ENCODE results near the gene EDN3. TPM values are rescaled to one million over a fixed set of nuclear protein-coding genes. Genes with fewer than 3 reads are reported as not detected.

The EDN3 gene
- total and polyA plus RNA-seq, 2 donors (not counting 3 experiments of a cell fraction or from before 2014, with no cell fraction given) = not detected

- Histone ChIP-seq H3K9me1 (replicated peaks; ENCODE audit: control insufficient read depth, extremely low read depth, insufficient read depth, low read length) (no peaks in the 10 kb centered on the region), H3K9ac (replicated peaks; ENCODE audit: extremely low read depth, insufficient read depth, low read length) (no peak overlapping the region), H4K20me1 (replicated peaks; ENCODE audit: control insufficient read depth, extremely low read depth, insufficient read depth, low read length) (no peaks in the 10 kb centered on the region), H3K79me2 (ENCODE audit: control insufficient read depth, insufficient read depth, low read length) (no peaks in the 10 kb centered on the region), H3K36me3 (ENCODE audit: control insufficient read depth in 2 of 2, extremely low read depth in 1 of 2, insufficient read depth in 2 of 2, low read length in 2 of 2) (no peaks in the 10 kb centered on the region), H3K4me1 (ENCODE audit: control insufficient read depth, extremely low read depth, insufficient read depth, low read length) (no peaks in the 10 kb centered on the region), H3K27me3 (ENCODE audit: control insufficient read depth in 2 of 2, insufficient read depth in 2 of 2, low read length in 2 of 2) (no peaks in the 10 kb centered on the region), H3K4me3 (replicated peaks in 1 of 3; ENCODE audit: insufficient read depth in 1 of 3, low read depth in 1 of 3, low read length in 3 of 3) (no peak overlapping the region), H2AFZ (ENCODE audit: low read depth, low read length) (no peak overlapping the region), H3K4me2 (ENCODE audit: insufficient read depth, low read length) (no peak overlapping the region), H3K9me3 (replicated peaks; ENCODE audit: control insufficient read depth, insufficient read depth, low read length) (no peaks in the 10 kb centered on the region), H3K27ac (ENCODE audit: insufficient read depth, low read depth, low read length) (no peak overlapping the region)
- dilution Hi-C loops (cut with MboI; ENCODE audit: extremely low pct_ligation_motif_present, low sequenced_read_pairs) = no loop called here
- ChIA-PET POLR2A (no interaction called here), CTCF (no interaction called here)
- FAIRE-seq = no peak
- intact Hi-C loops (cut with micrococcal nuclease) = no loop called here
- no TSS peak for BruUV-seq (replicated peaks)
- no peak for DNase-seq (ENCODE audit: low read depth, low spot score)
- TF ChIP-seq GATA2 (IDR thresholded peaks at IDR 0.05; ENCODE audit: insufficient read depth, insufficient read length, low read depth, low read length) (no peak), CTCF (IDR thresholded peaks at IDR 0.05; ENCODE audit: extremely low read depth in 1 of 2, insufficient read depth in 1 of 2, low read depth in 1 of 2, low read length in 2 of 2) (no peak), EZH2 (IDR thresholded peaks at IDR 0.05; ENCODE audit: borderline replicate concordance, low read depth, low read length, severe bottlenecking) (no peak), MAX (IDR thresholded peaks at IDR 0.05; ENCODE audit: insufficient read depth, insufficient read length) (no peak), MYC (IDR thresholded peaks at IDR 0.05; ENCODE audit: low read depth, low read length) (no peak), POLR2A (IDR thresholded peaks at IDR 0.05; ENCODE audit: low read depth, low read length) (no peak), JUN (IDR thresholded peaks at IDR 0.05; ENCODE audit: borderline replicate concordance, insufficient read depth, insufficient read length, low read depth) (no peak), FOS (IDR thresholded peaks at IDR 0.05; ENCODE audit: borderline replicate concordance, insufficient read depth, low read length) (no peak), POLR2AphosphoS5 (IDR thresholded peaks at IDR 0.05; ENCODE audit: insufficient read depth, low read depth, low read length) (no peak)
Measured at GRCh38 chr20:59320426-59320825, 20.0 kb downstream of the EDN3 start.

Measured in endothelial cell of umbilical vein (primary cell).